Measurements from ENCODE around the gene COL1A1.

DNA sequence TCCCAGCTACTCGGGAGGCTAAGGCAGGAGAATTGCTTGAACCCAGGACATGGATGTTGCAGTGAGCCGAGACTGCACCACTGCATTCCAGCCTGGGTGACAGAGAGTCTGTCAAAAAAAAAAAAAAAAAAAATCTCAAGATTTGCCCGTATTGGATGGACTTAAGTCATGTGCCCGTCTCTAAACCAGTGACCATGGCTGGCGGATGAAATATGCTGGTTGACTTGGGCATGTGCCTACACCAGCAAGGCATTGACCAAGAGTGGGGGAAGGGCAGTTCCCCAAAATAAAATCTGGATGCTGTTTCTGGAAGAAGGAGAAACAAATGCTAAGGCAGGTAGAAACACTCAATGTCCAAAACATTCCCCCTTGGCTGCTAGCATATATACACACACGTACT, 21.5 kb upstream of the COL1A1 start:
- TF ChIP-seq, protein P1, sequence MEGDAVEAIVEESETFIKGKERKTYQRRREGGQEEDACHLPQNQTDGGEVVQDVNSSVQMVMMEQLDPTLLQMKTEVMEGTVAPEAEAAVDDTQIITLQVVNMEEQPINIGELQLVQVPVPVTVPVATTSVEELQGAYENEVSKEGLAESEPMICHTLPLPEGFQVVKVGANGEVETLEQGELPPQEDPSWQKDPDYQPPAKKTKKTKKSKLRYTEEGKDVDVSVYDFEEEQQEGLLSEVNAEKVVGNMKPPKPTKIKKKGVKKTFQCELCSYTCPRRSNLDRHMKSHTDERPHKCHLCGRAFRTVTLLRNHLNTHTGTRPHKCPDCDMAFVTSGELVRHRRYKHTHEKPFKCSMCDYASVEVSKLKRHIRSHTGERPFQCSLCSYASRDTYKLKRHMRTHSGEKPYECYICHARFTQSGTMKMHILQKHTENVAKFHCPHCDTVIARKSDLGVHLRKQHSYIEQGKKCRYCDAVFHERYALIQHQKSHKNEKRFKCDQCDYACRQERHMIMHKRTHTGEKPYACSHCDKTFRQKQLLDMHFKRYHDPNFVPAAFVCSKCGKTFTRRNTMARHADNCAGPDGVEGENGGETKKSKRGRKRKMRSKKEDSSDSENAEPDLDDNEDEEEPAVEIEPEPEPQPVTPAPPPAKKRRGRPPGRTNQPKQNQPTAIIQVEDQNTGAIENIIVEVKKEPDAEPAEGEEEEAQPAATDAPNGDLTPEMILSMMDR (IDR thresholded peaks at IDR 0.05) = no peak
- no peak for TF ChIP-seq POLR2AphosphoS5 (IDR thresholded peaks at IDR 0.05; ENCODE audit: low read depth, low read length)
- no peak for TF ChIP-seq ELF1 (IDR thresholded peaks at IDR 0.05)
- TF ChIP-seq, protein P2, sequence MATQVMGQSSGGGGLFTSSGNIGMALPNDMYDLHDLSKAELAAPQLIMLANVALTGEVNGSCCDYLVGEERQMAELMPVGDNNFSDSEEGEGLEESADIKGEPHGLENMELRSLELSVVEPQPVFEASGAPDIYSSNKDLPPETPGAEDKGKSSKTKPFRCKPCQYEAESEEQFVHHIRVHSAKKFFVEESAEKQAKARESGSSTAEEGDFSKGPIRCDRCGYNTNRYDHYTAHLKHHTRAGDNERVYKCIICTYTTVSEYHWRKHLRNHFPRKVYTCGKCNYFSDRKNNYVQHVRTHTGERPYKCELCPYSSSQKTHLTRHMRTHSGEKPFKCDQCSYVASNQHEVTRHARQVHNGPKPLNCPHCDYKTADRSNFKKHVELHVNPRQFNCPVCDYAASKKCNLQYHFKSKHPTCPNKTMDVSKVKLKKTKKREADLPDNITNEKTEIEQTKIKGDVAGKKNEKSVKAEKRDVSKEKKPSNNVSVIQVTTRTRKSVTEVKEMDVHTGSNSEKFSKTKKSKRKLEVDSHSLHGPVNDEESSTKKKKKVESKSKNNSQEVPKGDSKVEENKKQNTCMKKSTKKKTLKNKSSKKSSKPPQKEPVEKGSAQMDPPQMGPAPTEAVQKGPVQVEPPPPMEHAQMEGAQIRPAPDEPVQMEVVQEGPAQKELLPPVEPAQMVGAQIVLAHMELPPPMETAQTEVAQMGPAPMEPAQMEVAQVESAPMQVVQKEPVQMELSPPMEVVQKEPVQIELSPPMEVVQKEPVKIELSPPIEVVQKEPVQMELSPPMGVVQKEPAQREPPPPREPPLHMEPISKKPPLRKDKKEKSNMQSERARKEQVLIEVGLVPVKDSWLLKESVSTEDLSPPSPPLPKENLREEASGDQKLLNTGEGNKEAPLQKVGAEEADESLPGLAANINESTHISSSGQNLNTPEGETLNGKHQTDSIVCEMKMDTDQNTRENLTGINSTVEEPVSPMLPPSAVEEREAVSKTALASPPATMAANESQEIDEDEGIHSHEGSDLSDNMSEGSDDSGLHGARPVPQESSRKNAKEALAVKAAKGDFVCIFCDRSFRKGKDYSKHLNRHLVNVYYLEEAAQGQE (IDR thresholded peaks at IDR 0.05; ENCODE audit: low read depth, low read length) = no peak
- no peak for TF ChIP-seq RAD21 (IDR thresholded peaks at IDR 0.05; ENCODE audit: low read length)
- TF ChIP-seq, protein P3, sequence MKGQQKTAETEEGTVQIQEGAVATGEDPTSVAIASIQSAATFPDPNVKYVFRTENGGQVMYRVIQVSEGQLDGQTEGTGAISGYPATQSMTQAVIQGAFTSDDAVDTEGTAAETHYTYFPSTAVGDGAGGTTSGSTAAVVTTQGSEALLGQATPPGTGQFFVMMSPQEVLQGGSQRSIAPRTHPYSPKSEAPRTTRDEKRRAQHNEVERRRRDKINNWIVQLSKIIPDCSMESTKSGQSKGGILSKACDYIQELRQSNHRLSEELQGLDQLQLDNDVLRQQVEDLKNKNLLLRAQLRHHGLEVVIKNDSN (IDR thresholded peaks at IDR 0.05; ENCODE audit: borderline replicate concordance, low read depth) = no peak; the same call in 1 of the 2 replicates
- no peak for TF ChIP-seq SIN3A (IDR thresholded peaks at IDR 0.05; ENCODE audit: borderline replicate concordance, low read depth, low read length)
- TF ChIP-seq MXI1 (IDR thresholded peaks at IDR 0.05; ENCODE audit: low read depth, low read length) = no peak
- no peak for TF ChIP-seq EZH2phosphoT487 (IDR thresholded peaks at IDR 0.05; ENCODE audit: borderline replicate concordance, low read depth)
- no peak for TF ChIP-seq YY1 (IDR thresholded peaks at IDR 0.05; ENCODE audit: low read depth)
